Right renal pelvis (tissue), 4 donors: ENCODE measurements around the gene ARID3A. TPM values are rescaled to one million over a fixed set of nuclear protein-coding genes. Genes with fewer than 3 reads are reported as not detected.
"Not testable (repeated sequence)": the region's sequence is repeated elsewhere in the genome, so short reads cannot be mapped to it uniquely, and the experiment has no call there.

Experiments used
- DNase-seq, 4 donors: peaks; one replicate each; pipeline ENCODE4 v3.0.0-alpha.2; 2013; ENCODE audit warnings: low read depth in 4 of 4, low spot score in 3 of 4, missing footprints in 1 of 4
- polyA plus RNA-seq, 4 donors: library from polyadenylated mRNA; unstranded; fragments of 120-200 nt; gene quantifications; one replicate each; pipeline ENCODE4 v1.2.1, GENCODE V29; 2013; ENCODE audit not compliant: insufficient read length in 4 of 4

Gene ARID3A
- polyA plus RNA-seq, 4 donors: 19.4 to 27.4 (median 22.9) TPM

- not testable (repeated sequence) for DNase-seq
Observed at GRCh38 chr19:891421-892200, 34.2 kb upstream of the ARID3A start.

GRCh38 chr19:892243-892893, 33.5 kb upstream of the ARID3A start:
- DNase-seq: no peak

GRCh38 chr19:892894-893689, 32.7 kb upstream of the ARID3A start, which contains the start of the genes MED16 and RNU6-9:
Gene MED16, minus strand, starts transcription at chr19:893187. Its CDS starts 2,056 bp downstream, at chr19:891131.
Gene RNU6-9, plus strand, starts transcription at chr19:893484.
- DNase-seq: peak; percentile 85 to 94 (median 90)

DNA sequence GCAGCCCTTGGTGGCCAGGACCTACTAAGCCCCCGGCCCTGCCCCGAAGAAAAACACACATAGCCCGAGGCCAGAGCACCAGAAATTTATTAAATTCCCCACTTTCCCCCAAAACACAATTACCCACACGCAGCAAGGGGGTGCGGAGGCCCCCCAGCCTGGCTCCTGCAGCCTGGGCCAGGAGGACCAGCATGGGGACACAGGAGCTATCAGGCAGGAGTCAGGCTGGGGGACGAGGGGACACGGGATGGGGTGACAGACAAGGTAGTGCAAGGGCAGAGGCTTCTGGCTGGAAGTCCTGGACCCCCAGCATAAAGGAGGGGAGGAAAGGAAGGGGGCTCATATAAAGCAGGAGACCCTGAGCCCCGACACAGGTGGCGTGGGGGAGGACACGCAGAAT, 29.4 kb upstream of the ARID3A start:
- no peak for DNase-seq

DNA sequence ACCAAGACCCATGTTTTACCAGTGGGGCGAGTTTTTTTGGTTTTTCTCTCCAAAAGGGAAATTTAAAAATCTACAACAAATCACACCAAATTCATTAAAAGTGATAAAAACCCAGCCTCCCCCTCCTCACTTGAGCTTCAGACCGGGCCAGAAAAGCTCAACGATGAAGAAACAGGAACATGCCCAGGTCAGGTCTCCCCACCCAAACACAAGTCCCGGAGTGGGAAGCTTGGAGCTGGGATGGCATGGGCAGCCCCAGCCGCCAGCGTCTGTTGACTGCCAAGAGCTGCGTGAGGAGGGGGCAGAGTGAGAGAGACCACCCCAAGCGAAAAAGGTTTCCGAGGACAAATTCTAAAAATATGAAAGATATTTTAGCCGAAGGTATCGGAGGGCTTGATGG, 28.8 kb upstream of the ARID3A start:
- DNase-seq: no peak

DNA sequence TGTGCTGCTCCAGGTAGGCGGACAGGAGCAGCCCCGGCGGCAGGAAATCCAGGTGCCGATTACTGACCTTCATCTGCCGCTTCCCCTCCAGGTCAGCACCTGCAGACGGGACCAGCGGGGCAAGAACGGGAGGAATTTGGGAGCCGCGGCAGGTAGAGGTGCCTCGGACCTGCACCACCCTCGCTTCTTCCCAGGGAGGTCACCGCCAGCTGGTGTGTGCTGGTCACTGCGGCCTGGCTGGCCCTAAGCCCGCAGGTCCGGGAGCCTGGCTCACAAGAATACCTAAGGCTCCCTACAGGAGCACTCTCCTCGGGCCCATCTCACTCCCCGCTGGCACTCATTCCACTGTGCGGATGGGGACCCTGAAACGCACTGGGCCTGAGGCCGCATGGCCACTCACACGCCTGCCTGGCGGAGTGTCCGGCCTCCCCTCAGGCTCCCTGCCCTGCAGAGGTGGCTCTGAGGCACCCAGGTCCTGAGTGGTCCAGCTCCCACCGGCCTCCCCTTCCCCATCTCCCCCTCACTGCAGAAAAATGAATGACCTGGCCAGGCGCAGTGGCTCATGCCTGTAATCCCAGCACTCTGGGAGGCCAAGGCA, 28.3 kb upstream of the ARID3A start:
- no peak for DNase-seq

GRCh38 chr19:898663-899062, 27.2 kb upstream of the ARID3A start:
- DNase-seq: peak in 1 of 4 donors; percentile 57

- no peak for DNase-seq
Observed at GRCh38 chr19:899336-900042, 26.3 kb upstream of the ARID3A start.

- no peak for DNase-seq
Observed at GRCh38 chr19:900043-900301, 25.9 kb upstream of the ARID3A start.

GRCh38 chr19:900302-901111, 25.3 kb upstream of the ARID3A start:
- no peak for DNase-seq

- DNase-seq: no peak
Observed at GRCh38 chr19:901216-902092, 24.4 kb upstream of the ARID3A start.

DNA sequence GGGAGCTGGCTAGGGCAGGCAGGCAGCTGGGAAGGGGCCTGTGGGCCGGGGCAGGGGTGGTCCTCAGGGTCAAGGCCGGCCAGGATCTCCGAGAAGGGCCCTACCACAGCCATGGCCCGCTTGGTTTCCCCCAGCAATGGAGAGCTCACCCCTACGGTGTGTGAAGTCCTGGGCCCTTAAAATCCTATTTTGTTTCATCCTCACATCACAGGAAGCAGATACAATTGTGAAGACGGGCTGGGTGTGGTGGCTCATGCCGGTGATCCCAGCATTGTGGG, 23.8 kb upstream of the ARID3A start:
- DNase-seq: no peak

- no peak for DNase-seq
Observed at GRCh38 chr19:902446-903226, 23.2 kb upstream of the ARID3A start.

DNA sequence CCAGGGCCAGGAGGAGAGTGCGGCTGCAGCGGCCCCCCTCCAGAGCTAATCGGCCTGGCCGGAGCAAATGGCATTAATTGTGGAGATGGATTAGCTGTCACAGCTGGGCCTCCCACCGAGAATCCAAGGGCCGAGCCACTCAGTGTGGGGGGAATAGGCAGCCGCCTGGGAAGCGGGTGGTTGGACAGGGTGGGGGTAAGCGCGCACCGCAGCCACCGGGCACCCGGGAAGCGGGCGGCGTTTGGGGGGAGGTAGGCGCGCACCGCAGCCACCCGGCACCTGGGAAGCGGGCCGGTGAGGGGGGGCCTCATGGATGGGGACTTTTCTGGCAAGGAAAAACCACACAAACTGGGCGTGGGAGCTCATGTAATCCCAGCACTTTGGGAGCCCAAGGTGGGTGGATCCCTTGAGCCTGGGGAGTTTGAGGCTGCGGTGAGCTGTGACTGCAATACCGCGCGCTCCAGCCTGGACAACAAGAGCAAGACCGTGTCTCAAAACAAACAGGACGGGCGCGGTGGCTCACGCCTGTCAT, 22.5 kb upstream of the ARID3A start:
- DNase-seq: no peak

DNA sequence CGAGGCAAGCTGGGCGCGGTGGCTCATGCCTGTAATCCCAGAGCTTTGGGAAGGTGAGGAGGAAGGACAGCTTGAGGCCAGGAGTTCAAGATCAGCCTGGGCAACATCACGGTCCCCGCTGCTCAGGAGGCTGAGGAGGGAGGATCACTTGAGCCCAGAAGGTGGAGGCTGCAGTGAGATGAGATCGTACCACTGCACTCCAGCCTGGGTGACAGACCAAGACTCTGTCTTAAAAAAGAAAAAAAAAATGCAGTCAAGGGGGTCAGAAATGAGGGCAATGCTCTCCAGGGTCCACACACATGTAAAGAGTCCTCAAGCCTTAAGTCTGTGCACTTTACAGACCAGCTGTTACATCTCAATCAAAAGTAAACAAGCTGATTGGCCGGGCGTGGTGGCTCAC, 21.3 kb upstream of the ARID3A start:
- DNase-seq: no peak

- no peak for DNase-seq
Observed at GRCh38 chr19:906480-906879, 19.4 kb upstream of the ARID3A start.

- DNase-seq: no peak
Observed at GRCh38 chr19:907183-907853, 18.5 kb upstream of the ARID3A start.
